ENCODE measurements around the gene OR6J1.
A peak's percentile ranks its signal among the peaks of the same experiment; 100 is the strongest.
"Not testable (repeated sequence)": the region's sequence is repeated elsewhere in the genome, so short reads cannot be mapped to it uniquely, and the experiment has no call there.

The OR6J1 gene

DNA sequence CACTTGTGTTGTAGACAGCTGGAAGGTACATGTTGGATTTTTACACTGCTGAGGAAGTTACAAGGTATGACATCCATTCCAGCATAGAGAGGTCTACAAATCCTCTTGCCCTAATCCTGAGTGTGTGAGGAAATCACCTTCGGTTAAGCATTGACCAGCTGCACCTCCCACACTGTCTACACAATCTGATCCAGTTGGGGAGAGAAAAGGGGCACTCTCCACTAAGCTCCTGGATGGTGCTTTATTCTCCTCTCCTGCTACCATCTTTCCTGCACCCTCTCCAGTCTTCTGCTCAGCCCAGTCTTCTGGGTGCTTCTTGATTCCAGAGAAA is at the start of gene OR6J1:
TSS of gene OR6J1 (minus strand) at position 48 of the 331 bp plus-strand sequence. CDS start 9,541 bp downstream, outside the sequence.
- no peak for DNase-seq (ENCODE audit: low spot score)

DNA sequence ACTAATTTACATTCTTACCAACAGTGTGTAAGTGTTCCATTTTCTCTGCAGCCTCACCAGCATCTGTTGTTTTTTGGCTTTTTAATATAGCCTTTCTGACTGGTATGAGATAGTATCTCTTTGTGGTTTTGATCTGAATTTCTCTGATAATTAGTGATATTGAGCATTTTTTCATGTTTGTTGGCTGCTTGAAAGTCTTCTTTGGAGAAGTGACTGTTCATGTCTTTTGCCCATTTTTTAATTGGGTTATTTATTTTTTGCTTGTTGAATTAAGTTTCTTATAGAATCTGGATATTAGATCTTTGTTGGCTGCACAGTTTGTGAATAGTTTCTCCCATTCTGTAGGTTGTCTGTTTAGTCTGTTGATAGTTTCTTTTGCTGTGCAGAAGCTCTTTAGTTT is 48.0 kb upstream of the OR6J1 start:
- no peak for DNase-seq (ENCODE audit: low spot score)

DNA sequence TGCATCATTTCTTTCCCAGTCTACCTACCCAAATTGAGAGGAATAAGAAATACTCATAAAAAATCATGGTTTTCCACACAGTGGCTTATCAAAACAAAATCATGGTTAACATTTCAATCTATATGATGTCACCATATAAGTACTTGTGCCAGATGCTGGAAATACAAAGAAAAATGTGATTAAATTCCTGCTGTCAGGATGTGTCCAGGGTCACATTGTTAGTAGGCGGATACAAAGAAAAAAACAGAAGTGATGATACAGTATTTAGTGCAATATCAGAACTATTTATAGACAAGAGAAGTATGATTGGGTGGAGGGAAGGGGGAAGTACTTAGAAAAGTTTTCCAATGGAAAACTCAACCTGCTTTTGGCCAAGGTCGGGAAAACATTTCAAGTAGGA is 47.0 kb upstream of the OR6J1 start:
- no peak for DNase-seq (ENCODE audit: low spot score)

DNA sequence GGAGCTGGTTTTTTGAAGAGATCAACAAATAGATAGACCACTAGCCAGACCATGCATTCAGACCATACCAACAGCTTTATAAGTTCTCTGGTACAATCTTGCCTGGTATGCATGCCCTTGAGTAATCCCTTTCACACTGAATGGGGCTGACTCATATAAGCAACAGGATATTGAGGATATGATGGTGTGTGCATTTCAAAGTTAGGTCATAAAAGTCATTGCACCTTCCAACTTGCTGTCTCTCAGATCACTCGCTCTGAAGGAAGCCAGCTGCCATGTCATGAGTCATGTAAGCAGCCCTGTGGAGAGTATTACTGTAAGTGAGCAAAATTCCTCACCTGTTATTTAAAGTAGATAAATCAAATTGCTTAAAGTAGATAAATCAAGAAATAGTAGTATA is 45.0 kb upstream of the OR6J1 start:
- no peak for DNase-seq (ENCODE audit: low spot score)

GRCh38 chr14:22687969-22688368 is 43.8 kb upstream of the OR6J1 start:
- DNase-seq (ENCODE audit: low spot score), result not testable (repeated sequence)

DNA sequence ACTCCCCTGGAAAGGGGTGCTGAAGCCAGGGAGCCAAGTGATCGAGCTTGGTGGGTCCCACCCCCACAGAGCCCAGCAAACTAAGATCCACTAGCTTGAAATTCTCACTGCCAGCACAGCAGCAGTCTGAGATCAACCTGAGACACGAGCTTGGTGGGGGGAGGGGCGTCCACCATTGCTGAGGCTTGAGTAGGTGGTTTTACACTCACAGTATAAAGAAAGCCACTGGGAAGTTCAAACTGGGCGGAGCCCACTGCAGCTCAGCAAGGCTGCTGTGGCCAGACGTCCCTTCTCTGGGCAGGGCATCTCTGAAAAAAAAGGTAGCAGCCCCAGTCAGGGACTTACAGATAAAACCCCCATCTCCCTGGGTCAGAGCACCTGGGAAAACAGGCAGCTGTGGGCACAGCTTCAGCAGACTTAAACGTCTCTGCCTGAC is 42.0 kb upstream of the OR6J1 start:
- not testable (repeated sequence) for DNase-seq (ENCODE audit: low spot score)

DNA sequence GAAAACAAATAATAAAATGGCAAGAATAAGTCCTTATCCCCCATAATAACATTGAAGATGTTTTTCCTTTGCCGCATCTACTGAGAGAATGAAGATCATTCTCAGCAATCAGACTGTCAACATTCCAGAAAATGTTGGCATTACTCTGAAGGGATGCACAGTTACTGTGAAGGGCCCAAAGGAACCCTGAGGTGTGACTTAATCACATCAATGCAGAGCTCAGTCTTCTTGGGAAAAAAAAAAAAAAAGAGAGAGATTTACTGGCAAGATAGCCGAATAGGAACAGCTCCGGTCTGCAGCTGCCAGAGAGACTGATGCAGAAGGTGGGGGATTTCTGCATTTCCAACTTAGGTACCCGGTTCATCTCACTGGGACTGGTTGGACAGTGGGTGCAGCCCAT is 41.3 kb upstream of the OR6J1 start:
- no peak for DNase-seq (ENCODE audit: low spot score)

DNA sequence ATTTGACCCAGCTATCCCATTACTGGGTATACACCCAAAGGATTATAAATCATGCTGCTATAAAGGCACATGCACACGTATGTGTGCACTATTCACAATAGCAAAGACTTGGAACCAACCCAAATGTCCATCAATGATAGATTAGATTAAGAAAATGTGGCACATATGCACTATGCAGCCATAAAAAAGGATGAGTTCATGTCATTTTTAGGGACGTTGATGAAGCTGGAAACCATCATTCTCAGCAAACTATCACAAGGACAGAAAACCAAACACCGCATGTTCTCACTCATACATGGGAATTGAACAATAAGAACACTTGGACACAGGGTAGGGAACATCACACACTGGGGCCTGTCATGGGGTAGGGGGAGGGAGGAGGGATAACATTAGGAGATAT is 39.3 kb upstream of the OR6J1 start:
- DNase-seq (ENCODE audit: low spot score), result not testable (repeated sequence)

DNA sequence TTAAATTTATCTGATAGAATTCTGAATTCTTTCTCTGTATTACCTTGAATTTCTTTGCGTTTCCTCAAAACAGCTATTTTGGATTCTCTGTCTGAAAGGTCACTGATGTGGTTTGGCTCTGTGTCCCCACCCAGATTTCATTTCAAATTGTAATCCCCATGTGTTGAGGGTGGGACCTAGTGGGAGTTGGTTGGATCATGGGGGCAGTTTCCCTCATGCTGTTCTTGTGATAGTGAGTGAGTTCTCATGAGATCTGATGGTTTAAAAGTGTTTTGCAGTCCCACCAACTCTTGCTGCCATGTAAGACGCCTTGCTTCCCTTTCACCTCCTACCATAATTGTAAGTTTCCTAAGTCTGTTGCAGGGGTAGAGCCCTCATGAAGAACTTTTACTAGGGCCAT is 34.1 kb upstream of the OR6J1 start:
- no peak for DNase-seq (ENCODE audit: low spot score)

- DNase-seq (ENCODE audit: low spot score), result not testable (repeated sequence)
Measured at GRCh38 chr14:22677551-22677950, 33.4 kb upstream of the OR6J1 start.

GRCh38 chr14:22671622-22672021 is 27.5 kb upstream of the OR6J1 start:
- no peak for DNase-seq (ENCODE audit: low spot score)

DNA sequence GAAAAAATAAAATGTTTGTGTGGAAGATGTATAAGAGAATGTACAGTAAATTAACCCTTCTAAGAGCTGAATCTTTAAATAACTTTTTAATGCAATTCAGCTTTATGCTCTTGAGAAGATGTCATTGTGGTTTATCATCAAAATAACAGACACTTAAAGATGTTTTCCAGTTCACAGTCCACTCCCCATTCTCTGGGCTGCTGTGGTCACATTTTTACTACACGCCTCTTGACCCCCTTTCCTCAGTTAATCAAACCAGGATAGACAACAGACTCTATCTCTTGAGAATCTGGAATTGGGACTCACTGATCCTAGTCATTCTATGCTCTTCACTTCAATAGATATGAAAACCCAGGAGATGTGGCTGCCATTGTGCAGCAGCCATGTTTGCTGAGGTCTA is 24.7 kb upstream of the OR6J1 start:
- no peak for DNase-seq (ENCODE audit: low spot score)

GRCh38 chr14:22668417-22668816 is 24.3 kb upstream of the OR6J1 start:
- no peak for DNase-seq (ENCODE audit: low spot score)

- no peak for DNase-seq (ENCODE audit: low spot score)
Measured at GRCh38 chr14:22667881-22668280, 23.7 kb upstream of the OR6J1 start.

- no peak for DNase-seq (ENCODE audit: low spot score)
Measured at GRCh38 chr14:22666203-22666893, 22.2 kb upstream of the OR6J1 start.

GRCh38 chr14:22664261-22664660 is 20.1 kb upstream of the OR6J1 start:
- no peak for DNase-seq (ENCODE audit: low spot score)

DNA sequence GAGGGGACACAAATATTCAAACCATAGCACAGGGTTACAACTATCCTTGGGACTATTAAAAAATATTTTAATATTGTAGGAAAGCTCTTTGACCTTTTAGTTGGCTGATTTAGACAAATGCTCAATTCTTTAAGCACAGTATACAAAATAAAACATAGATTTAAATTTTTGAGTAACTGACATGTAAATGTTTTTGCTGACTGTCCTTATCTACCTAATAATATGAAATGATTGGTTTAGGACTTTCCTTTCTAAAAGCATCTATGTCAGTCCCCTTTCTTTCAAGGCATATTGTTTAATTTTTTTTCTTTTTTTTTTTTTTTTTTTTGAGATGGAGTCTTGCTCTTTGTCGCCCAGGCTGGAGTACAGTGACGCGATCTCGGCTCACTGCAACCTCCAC is 16.5 kb upstream of the OR6J1 start:
- DNase-seq (ENCODE audit: low spot score), result no peak

GRCh38 chr14:22658946-22659345 is 14.8 kb upstream of the OR6J1 start:
- peak; percentile 26 for DNase-seq (ENCODE audit: low spot score)

GRCh38 chr14:22657861-22658260 is 13.7 kb upstream of the OR6J1 start:
- DNase-seq (ENCODE audit: low spot score), result no peak

DNA sequence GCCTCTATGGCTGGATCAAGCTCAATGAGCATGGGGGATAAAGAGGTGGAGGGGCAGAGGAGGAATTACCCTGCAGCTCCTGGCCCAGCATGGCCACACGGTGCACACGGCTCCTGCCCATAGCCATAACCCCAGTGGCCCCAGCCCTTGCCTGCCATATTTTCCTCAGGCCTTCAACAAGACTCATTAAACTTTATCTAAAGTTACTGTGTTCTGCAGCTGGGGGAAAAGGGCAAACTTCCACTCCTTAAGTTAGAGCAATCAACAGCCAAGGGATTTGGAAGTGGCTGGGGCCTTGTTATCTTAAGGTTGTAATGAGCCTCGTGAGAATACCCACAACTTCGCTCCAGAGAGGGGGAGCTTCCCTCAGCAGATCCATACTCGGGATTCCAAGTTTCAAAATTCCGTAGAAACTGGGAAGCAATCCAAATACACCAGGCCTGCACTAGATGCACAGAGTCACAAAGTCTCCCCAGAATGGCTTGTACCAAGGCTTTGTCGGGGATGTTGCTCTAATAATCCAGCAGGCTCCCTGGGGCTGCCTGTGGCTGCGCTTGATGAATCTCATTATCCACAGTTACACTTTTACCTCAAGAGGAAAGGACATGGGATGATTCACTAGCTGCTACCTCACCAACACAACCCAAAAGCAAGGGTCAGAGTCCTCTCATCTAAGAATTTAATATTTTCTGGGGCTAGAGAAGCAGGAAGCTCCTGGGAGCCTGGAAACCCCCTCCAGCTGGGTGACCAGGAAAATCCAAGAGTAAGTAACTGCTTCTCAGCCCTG is 13.0 kb upstream of the OR6J1 start:
- peak; percentile 17 for DNase-seq (ENCODE audit: low spot score)

DNA sequence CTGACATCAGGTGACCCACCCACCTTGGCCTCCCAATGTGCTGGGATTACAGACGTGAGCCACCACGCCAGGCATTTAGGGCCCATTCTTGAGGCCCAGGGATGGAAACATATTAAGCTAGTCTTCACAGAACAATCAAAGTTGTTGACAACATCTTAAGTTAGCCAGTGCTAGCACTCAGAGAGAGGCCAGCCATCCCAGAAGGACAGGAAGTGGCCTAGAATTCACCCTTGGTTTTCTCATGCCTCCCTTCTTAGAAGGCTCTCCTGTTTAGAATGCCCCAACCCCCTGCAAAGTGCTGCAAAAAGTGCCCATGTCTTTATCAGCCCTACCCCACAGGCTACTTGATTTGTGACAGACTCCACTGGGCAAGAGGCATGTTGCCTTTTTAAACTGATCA is 12.1 kb upstream of the OR6J1 start:
- DNase-seq (ENCODE audit: low spot score), result no peak

DNA sequence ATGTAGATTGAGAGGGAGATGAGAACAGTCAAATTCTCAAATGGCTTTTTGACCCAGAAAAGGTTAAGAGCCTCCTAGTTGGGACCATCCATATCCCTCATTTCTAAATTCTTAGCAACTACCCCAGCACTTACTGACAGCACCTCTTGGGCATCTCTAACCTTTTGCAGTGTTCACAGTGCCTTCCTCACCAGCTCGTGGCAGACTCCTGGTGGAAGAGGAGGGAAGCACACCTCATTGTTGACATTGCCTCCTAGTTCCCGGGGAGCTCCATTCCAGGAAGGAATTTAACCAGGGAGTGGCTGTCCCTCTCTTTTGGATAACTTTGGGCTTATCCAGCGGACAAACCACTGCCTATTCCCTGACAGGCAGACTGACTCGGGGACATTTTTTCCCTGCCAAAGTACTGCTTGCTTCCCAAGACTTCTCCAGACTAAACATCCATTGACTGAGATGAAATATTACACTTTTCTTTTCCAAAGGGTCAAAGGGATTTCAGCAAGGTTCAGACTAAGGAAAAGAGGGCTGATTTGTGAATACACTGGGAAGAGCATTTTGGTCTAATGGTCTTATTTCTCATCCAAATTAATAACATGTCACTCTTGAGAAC is 9.0 kb upstream of the OR6J1 start:
- no peak for DNase-seq (ENCODE audit: low spot score)

GRCh38 chr14:22651586-22651985 is 7.4 kb upstream of the OR6J1 start:
- no peak for DNase-seq (ENCODE audit: low spot score)

Measured in left forelimb (tissue), 1 donor.